NCI-H187 (cell line): ENCODE results near the gene MALRD1.

Experiments
- DNase-seq, 2 experiments: peaks; one replicate each; lab custom pipeline; 2025; lab: John Stamatoyannopoulos, UW

The MALRD1 gene

DNA sequence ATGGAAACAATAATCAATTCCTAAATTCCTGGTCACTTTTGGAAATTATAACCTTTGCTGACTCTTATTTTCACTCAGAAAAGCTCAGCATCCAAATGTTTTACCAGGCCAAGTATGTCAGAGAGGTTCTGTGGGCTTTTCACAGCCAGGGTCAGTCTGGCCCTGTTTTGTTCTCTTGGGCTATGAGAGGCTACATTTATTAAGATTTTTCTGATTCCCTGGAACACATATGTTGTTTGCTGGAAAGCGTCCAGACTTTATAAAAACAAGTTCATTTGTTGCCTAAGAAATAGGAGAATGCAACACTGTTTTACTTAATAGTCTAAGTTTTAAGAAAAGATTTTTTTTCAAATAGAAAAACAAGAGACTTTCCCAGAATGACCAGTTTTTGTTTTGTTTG is 529.2 kb downstream of the MALRD1 start:
- DNase-seq: no peak

DNA sequence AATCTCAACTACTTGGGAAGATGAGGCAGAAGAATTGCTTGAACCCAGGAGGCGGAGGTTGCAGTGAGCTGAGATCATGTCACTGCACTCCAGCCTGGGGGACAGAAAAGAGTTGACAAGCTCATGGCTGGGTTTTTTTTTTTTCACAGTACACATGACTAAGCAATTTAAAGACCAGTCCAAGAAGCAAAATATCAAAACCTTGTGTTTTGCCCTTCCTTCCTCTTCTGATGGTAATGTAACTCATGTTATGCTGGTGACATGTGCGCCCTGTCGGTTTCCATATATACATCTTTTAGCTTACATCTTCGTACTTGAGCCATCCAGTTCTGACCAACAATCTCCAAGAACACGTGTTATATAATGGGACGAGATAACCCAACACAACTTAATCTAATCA is 530.0 kb downstream of the MALRD1 start:
- no peak for DNase-seq

DNA sequence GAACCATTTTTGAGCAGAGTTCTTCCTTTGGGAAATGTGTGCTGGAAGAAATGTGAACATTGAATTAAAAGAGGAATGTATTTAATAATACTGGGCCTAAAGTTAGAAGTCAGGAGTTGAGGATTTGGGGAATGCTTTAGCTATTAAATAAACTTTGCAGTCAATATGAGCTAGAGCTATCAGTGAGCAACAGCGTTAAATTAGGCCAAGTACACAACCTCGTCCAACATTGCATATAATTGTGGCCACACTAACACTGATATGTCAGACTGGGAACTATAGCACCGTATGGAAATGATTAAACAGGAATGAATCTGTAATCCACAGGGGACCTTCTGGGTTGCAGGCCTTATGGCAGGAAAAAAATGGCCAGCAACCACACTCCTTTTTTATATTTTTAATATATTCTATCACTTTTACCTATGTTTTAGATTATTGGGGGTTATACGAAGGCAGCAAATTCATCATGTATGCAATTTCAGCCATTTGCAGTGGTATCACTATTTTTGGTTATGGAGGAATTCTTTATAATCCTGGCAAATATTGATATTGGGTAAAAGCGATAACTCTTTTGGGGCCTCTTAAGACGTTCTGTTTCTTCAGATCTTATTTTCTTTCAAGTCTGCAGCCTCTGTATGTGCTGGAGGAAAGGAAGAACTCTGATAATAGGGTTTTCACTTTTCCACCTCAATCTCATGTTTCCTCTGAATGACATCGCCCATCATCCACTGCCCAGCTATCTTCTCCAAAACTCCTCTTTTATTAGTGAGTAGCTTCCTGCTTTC is 531.4 kb downstream of the MALRD1 start:
- DNase-seq: no peak

DNA sequence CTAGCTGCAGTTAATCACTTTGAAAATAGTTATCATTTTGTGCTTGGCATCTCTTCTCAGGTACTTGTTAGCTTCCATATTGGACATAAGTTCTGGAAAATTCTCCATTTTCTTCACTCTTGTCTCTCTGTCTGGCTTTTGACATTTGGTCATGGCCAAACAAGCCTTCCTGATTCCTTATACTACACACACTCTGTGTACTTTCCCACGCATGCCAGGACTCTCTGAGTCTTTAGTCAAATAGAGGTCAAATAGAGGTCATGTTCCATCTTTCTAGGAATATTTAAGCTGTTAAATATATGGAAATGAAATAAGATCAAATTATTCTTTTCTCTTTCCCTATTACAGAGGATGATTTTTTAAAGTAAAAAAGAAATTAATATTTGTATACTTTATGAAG is 532.1 kb downstream of the MALRD1 start:
- DNase-seq: no peak

DNA sequence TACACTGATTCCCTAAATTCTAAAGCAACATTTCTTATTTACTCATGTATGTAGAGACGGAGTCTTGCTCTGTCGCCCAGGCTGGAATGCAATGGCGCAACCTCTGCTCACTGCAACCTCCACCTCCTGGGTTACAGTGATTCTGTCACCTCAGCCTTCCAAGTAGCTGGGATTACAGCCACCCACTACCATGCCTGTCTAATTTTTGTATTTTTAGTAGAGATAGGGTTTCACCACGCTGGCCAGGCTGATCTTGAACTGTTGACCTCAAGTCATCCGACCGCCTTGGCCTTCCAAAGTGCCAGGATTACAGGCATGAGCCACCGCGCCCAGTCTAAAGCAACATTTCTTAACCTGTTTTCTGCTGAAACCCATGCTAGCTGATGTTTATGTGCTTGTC is 540.0 kb downstream of the MALRD1 start:
- no peak for DNase-seq

DNA sequence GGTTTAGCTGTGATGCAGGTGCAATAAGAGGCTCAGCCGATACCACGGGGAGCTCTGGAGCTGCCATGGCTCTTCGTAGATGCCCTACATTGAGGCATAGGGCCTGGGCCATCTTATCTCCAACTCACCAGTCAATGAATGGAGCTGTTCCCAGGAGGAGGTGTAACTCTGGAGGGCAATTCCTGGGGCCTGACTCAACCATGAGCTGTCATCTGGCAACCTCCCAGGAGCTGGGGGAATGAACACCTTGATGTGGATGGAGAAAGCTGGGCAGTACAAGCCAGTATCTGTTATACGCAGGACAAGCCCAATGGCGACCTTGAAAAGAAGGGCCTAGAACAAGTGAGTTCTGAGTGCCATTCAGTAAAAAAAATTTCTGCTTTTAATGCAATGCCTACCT is 543.7 kb downstream of the MALRD1 start:
- no peak for DNase-seq

DNA sequence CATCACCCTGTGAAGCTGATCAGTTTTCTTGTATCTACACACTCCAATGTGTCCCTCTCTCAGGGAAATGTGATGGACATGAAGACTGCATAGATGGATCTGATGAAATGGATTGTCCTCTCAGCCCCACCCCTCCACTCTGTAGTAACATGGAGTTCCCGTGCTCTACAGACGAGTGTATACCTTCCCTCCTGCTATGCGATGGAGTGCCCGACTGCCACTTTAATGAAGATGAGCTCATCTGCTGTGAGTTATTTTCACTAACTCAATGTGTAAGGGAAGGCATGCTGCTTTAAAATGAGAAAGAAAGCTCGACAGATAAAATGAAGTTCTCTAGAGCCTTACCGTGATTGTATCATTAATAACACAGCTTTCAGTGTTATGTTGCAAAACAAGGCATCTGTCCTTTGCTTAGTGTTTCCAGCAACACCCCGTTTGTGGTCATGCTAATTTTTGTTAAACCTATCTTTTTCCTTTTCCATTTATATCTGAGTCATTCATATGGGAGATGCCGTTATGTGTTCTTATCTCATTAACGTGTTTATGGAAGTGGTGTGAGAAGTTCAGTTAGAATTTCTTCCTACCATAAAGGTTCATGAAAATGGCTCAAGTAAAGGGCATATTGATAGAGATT is 546.7 kb downstream of the MALRD1 start:
- no peak for DNase-seq

DNA sequence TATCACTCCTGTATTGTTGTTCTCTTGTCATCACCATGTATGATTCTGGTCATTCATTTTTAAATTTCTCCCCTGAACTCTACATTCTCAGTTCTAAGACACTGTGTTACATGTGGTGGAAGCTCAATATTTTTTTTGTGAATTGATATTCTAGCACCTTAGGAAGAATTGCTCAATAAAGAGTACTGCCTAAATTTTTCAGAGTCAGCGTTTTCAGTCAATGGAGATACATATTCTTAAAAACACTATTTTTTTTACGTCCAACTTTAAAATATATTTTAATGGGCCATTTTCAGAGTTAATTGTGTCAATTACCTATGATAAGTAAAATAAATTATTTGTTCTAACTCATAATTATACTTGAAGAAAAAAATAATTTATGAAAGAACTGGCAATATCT is 557.2 kb downstream of the MALRD1 start:
- no peak for DNase-seq

DNA sequence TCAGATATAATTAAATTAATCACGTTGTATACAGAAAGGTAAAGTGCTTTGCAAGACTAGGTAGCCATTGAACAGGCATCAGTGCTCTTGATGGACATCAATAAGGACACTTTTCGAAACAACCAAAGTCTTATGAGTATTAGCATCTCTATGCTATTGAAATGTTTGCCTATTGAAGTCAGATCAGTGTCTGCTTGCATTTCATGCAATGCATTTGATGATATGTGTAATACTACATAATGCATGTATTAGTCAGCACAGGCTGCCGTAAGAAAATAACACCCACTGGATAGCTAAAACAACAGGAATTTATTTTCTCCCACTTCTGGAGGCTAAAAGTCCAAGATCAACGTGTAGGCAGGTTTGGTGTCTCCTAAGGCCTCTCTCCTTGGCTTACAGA is 558.4 kb downstream of the MALRD1 start:
- no peak for DNase-seq

DNA sequence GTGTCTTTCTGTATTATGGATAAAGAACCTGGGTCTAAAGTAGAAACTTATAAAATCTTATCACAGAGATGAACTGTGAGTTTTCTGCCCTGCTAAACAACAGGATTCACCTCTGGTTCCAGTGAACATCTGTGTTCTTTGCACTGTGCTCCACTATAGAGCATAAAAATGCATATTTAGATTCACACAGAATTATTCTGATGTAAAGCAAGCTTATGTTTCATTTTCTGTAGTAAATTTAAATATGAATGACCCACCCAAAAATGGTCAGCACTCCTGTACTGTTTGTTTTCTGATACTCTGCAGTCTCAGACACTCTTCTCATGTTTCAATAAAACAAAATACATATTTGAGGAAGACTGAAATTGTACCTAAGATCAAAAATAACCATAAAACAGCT is 563.2 kb downstream of the MALRD1 start:
- DNase-seq: no peak

DNA sequence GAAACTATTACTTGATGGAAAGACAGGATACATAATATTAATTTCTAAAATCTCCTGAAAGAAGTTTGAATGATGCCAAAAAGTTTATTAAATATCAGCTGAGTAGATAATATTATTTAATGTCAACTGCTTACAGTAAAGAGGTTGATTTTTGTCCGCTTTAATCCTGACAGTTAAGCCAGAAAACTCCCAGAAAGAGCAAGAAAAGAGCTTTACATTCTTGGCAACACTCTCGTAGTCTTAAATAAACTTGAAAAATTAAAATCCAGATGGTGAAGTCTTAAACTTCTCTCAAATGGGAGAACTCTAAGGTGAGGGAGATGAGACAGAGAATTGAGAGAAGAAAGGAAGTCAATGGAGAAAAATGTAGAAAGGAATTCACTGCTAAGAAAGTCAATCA is 568.4 kb downstream of the MALRD1 start:
- no peak for DNase-seq

DNA sequence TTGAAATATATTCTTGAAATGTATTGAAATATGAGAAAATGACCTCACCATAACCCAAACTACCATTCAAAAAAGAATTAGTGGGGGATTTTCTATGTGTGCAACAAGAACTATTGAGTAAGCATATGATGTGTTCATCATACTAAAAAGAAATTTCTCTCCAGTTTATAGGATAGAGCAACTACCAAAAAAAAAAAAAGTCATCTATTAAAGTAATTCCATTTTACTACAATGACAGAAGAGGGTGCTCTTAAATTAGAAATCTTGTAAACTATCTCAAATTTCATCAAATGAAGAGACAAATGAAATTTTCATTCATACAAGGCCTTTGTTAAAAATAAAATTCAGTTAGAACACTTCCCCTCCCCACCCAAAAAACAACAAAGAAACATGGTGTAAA is 572.2 kb downstream of the MALRD1 start:
- no peak for DNase-seq

DNA sequence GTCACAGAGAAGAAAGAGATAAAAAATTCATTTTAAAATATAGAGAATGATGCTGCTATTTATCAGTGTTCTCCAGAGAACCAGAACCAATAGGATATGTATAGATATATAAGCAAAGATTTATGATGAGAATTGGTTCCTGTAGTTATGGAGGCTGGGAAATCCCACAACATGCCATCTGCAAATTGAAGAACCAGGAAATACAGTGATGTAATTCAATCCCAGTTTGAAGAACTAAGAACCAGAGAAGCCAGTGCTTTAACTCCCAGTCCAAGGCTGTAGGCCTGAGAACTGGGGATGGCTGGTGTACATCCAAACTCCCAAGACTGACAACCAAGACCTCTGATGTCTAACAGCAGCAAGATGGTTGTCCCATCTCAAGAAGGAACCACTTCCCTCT is 574.7 kb downstream of the MALRD1 start:
- no peak for DNase-seq

DNA sequence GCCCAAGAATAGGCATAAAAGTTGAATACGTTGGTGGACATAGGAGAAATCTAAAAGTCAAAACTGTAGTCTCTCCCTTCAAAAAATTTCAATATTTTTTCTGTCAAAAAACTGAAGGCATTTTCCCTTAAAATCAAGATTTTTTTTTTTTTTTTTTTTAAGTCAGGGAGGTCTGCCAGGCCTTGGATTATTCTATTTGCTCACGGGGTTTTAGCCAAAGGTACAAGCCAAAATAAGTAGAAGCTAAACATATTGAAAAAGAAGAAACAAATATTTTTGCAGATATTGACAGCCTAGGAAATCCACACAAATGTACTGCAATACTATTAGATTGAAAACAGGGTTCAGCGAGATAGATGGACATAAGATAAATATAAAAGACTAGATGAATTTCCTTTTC is 577.6 kb downstream of the MALRD1 start:
- DNase-seq: no peak

DNA sequence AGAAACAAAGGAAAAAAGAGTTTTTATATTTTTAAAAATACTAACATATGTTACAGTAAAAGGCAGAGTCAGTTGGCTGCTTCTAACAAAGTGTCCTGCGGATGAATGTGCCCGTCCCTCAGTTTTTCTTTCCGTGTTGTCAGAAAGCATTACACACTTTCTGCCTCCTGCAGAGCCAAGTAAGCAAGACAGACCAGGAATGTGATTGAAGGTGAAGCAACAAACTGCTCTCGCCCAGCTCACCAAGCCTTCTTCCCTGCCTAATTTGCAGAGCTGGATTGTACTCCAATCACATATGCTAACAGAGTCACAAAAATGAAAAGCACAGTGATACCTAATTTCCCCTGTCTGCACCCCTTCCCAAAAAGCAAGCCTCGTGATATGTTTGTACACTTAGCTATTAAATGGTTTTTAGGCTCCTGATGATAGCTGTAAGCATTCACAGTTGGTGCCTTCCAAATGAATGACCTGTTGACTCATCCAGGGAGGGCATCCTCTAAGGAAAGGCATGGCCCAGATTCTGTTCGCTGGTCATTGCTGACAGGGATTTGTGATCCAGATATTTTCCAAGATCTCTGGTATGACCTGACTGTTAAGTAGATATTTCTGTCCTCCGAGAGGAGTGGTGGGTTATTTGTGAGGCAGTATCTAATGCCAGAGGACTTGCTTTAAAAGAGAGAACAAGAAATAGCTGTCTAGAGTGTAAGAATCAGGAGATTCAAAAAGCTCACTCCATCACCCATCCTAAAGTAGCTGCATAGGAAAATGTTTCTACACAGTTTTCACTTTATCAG is 580.4 kb downstream of the MALRD1 start:
- DNase-seq: no peak

DNA sequence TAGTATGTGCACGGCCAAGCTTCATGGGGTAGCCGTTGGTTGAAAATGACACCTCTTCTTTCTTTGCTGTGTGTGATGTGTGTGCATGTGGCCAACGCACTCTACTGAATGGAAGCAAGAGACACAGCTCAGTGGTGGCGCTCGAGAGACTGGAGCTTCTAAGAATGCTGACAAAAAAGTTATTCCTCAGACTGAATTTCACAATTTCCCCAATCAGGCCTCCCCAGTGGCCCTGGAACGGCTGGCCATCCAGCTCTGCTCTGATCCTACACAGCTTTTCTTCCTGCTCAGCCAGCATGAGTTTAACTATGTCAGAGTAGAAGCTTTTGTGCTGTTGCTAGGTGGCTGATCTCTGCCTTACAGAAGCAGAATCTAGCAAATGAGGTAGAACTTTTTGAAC is 581.0 kb downstream of the MALRD1 start:
- no peak for DNase-seq

DNA sequence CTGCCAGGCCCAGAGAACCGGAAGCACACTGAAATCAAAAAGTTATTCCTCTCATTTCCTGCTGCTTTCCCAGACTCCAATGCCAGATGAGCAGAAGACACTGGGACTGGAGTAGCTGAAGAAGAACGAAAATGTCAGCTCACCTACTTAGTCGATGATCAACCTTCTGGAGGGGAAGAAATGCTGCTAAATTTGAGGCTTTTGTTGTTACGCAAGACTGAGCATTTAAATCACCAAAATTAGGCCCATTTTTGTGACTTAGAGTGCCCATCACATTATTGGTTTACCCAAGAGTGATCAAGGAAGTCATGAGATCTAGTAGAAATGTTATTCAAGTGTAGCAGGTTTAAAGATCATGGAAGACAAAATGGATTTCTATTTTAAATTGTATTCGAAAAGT is 585.6 kb downstream of the MALRD1 start:
- DNase-seq: no peak

DNA sequence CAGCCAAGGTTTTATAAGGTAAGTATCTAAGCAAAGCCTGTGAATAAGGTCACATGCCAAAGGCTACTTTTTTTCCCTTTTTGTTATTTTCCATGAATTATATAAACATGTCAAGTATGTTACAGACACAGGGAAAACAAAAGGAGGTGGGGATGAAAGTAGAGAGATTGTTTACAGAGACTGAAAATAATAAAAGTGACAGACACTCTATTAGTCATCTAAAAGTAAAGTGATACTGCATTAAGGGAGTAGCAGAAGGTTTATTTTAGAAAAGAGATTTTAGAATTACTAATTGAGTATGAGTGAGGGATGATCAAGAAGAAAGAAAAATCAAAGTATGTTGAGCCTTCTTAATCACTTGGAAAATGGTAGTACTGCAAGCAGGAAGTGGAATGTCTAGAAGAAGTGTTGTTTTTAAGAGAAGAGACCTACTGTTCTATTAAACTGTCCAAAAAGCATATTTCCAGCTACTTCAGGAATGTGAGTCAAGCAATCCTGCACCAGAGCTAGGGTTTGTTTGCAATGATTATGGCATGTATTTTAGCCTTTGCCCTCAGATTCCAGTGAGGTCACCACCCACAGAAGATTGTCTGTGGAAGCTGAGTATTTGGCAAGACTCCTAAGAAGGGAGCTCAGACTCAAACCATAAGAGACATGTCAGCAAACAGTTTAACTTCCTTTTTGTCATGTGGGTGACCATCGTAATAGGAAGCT is 589.7 kb downstream of the MALRD1 start:
- no peak for DNase-seq

DNA sequence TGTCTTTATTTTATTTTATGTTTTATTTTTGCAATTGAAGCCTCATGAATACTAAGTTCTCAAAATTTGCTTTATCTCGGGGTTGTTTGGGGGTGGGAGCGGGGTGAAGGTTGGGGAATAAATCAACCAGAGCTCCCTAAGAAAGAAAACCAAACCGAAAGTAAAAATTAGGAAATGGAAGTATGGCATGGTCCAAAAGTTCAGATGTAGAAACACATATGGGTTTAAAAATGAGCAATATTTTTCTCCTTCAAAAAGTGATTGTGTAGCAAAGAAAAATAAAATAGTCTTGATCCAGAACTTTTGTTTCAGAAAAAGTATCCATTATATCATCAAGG is 590.3 kb downstream of the MALRD1 start:
- DNase-seq: no peak

DNA sequence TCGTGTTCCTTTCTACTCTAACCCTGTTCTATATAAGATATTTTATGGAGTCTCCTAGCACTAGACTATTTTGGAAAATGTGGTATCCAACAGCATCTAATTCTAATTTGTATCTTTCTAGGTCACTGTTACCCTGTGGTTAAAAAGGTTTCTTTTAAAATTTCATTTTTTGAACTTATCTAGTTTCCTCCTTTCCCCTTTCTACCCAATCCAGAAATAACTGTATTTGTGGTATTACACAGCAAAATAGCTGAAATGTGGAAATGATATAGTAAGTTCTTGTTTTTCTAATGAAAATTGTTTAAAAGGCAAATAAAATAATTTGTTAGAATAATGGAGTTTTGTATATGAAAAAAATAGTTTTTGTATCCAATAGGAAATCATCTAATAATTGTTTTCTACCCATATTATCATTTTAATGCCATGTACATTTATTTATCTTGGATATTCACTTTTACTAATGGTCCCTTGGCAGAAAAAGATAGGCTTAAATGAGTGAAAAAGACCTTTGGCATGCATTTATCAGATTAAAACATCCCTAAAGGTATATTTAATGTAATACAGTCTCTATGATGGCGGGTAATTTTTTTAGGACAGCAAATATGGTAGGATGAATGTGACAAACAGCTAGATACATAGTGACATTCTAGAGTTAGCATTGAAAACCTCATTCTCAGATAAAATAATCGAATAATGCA is 592.1 kb downstream of the MALRD1 start:
- no peak for DNase-seq

DNA sequence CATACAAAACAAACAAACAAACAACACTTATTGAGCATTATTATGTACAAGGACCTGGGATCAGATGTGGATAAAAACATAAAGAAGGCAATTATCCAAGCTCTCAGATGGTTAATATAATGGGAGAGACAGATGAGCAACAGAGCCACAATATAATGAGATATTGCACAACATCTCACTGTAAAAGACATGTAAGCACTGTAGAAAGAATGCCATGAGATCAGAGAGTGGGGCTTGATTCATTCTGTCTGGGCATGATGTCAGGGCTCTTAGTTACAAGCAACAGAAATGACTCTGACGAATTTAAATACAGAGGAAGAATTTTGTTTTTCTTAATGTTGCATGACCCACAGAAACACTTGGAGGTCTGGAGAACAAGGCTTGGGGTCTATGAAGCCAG is 602.9 kb downstream of the MALRD1 start:
- no peak for DNase-seq

DNA sequence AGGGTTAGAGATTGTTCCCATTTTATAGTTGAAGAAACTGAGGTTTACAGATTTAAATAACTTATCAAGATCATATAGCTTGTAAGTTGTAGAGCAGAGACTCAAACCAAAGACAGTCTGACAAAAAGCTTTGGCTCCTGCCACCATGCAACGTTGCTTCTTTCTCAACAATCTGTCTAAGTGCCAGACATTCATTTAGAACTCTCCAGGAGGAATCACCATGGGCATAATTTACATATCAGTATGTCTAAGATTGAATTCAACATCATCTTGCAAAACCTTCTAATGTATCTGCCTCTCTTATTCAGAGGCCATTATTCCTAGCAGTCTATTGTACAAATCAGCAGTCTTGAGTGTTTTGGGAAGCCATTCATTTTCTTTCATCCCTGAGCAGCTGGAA is 604.1 kb downstream of the MALRD1 start:
- DNase-seq: no peak
